ENCODE measurements around the gene SYCP2L. TPM values are rescaled to one million over a fixed set of nuclear protein-coding genes. Genes with fewer than 3 reads are reported as not detected.

Gene SYCP2L
- total and polyA plus RNA-seq, 2 of the 8 experiments (the other 6 are each of a cell fraction or from before 2014, with no cell fraction given): 1.7 to 4.2 TPM

DNA sequence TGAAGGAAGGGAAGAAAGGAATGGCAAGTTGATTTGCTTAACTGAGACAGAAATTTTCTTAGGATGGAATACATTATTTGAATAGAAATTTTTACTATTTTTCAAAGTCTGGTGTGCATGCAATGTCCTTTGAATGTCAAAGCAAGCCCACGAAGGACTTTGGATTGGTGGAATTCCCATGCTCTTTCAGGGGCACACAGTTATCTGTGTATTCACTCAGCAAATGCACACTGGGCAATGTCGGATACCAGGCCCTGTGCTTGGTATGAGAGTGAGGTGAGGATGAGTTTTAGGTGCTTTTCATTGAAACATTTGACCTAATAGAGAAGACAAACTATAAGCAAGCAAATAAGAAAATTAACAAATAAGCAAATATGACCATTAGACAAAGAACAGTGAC, 73.3 kb downstream of the SYCP2L start:
- Histone ChIP-seq H3K56ac (replicated peaks; ENCODE audit: insufficient read length, low read depth, low read length) (no peak overlapping the region), H2BK12ac (ENCODE audit: low read depth, low read length) (no peak overlapping the region), H4K8ac (ENCODE audit: extremely low read depth, insufficient read depth, low read length) (no peak overlapping the region), H3K14ac (ENCODE audit: insufficient read length) (no peak overlapping the region), H2AK5ac (ENCODE audit: low read depth, low read length) (no peak overlapping the region), H2BK20ac (ENCODE audit: low read length) (no peak overlapping the region), H3K27ac (ENCODE audit: low read depth, low read length) (no peak overlapping the region), H2AFZ (ENCODE audit: low read length) (no peak overlapping the region), H4K20me1 (replicated peaks in 1 of 2; ENCODE audit: control insufficient read depth in 1 of 2, insufficient read depth in 2 of 2, low read length in 2 of 2) (peaks cover 0 to 3% of the 10 kb centered on the region in 2 experiments), H3K4ac (replicated peaks; ENCODE audit: insufficient read length, low read depth, low read length) (no peak overlapping the region), H3K4me3 (ENCODE audit: extremely low read depth in 1 of 4, insufficient read depth in 2 of 4, low read depth in 3 of 4, low read length in 4 of 4) (no peak overlapping the region), H3K9ac (replicated peaks in 1 of 4; ENCODE audit: extremely low read depth in 1 of 4, low read depth in 3 of 4, low read length in 3 of 4) (no peak overlapping the region), H3K23ac (ENCODE audit: insufficient read length) (no peak overlapping the region), H3K4me1 (replicated peaks in 1 of 4; ENCODE audit: control insufficient read depth in 3 of 4, insufficient read depth in 4 of 4, low read length in 3 of 4) (peaks cover 0 to 4% (median 0%) of the 10 kb centered on the region in 4 experiments; a peak in 1 of 7 replicates), H2BK5ac (ENCODE audit: low read depth, low read length) (no peak overlapping the region), H3K18ac (ENCODE audit: extremely low read depth, low read length) (no peak overlapping the region), H4K5ac (ENCODE audit: insufficient read length, low read depth, low read length) (no peak overlapping the region), H3K4me2 (ENCODE audit: insufficient read depth in 1 of 2, low read depth in 2 of 2, low read length in 2 of 2) (no peak overlapping the region), H3K36me3 (ENCODE audit: control insufficient read depth in 2 of 4, insufficient read depth in 4 of 4, low read length in 3 of 4) (no peaks in the 10 kb centered on the region), H3K23me2 (ENCODE audit: low read depth, low read length) (no peaks in the 10 kb centered on the region; the same call in 1 of the 2 replicates), H3K27me3 (replicated peaks in 1 of 4; ENCODE audit: control insufficient read depth in 3 of 4, extremely low read depth in 1 of 4, insufficient read depth in 3 of 4, low read length in 3 of 4) (peaks cover 17 to 52% (median 36%) of the 10 kb centered on the region in 4 experiments; a peak in 6 of 7 replicates), H2BK120ac (replicated peaks; ENCODE audit: low read depth, low read length) (no peak overlapping the region), H4K91ac (replicated peaks; ENCODE audit: insufficient read length, low read length) (no peak overlapping the region), H3K79me1 (ENCODE audit: low read depth, low read length) (no peaks in the 10 kb centered on the region), H2BK15ac (ENCODE audit: low read length) (no peak overlapping the region), H3K79me2 (ENCODE audit: control insufficient read depth in 1 of 2, insufficient read depth in 2 of 2, low read length in 2 of 2) (no peaks in the 10 kb centered on the region), H3K9me3 (ENCODE audit: insufficient read depth in 2 of 2, low read depth in 1 of 2, low read length in 1 of 2) (no peaks in the 10 kb centered on the region)
- WGBS, 2 experiments (ENCODE audit: extremely low coverage in 1 of 2, insufficient coverage in 1 of 2, insufficient read length in 1 of 2, insufficient replicate concordance in 2 of 2, low coverage in 1 of 2, low lambda C conversion rate in 2 of 2, missing lambda C conversion rate in 1 of 2): 64% methylated on average over 2 of the region's 2 CpGs; no CpG with 5 or more reads in 1 of the 2 experiments
- ChIA-PET CTCF (ENCODE audit: partially characterized antibody) (interaction anchor here (1.4 to 2.0 kb wide), 4 partner anchors 8 to 107 kb away, joined by 4 to 5 read pairs (median 4); no protein-coding TSS in a partner anchor), POLR2A (ENCODE audit: partially characterized antibody) (no interaction called here)
- DNase-seq (ENCODE audit: low read depth in 1 of 2, low spot score in 2 of 2) (no peak), FAIRE-seq (no peak)
- TF ChIP-seq POLR2AphosphoS5 (IDR thresholded peaks at IDR 0.05; ENCODE audit: low read depth, low read length): no peak
- TF ChIP-seq, protein P1, sequence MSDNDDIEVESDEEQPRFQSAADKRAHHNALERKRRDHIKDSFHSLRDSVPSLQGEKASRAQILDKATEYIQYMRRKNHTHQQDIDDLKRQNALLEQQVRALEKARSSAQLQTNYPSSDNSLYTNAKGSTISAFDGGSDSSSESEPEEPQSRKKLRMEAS (IDR thresholded peaks at IDR 0.05): no peak
- no peak for TF ChIP-seq CHD1 (IDR thresholded peaks at IDR 0.05; ENCODE audit: low read depth, low read length)
- TF ChIP-seq, protein P2, sequence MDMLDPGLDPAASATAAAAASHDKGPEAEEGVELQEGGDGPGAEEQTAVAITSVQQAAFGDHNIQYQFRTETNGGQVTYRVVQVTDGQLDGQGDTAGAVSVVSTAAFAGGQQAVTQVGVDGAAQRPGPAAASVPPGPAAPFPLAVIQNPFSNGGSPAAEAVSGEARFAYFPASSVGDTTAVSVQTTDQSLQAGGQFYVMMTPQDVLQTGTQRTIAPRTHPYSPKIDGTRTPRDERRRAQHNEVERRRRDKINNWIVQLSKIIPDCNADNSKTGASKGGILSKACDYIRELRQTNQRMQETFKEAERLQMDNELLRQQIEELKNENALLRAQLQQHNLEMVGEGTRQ (IDR thresholded peaks at IDR 0.05; ENCODE audit: low read length): no peak
- TF ChIP-seq SAP30 (IDR thresholded peaks at IDR 0.05; ENCODE audit: insufficient read depth, insufficient replicate concordance, low read length): no peak
- TF ChIP-seq SP1 (IDR thresholded peaks at IDR 0.05; ENCODE audit: low read depth, low read length): no peak
- no peak for TF ChIP-seq CBX8 (IDR thresholded peaks at IDR 0.05; ENCODE audit: borderline replicate concordance, low read depth, low read length)
- no peak for TF ChIP-seq PHF8 (conservative IDR thresholded peaks at IDR 0.05; ENCODE audit: low read depth, low read length)
- TF ChIP-seq SP2 (IDR thresholded peaks at IDR 0.05; ENCODE audit: low read length): no peak
- no peak for TF ChIP-seq E2F6 (IDR thresholded peaks at IDR 0.05)
- no peak for TF ChIP-seq HDAC6 (IDR thresholded peaks at IDR 0.05; ENCODE audit: low read depth, low read length)
- TF ChIP-seq HDAC2 (IDR thresholded peaks at IDR 0.05; ENCODE audit: borderline replicate concordance in 1 of 2, low read depth in 2 of 2, low read length in 2 of 2): no peak
